Stimulated activated CD8-positive, alpha-beta memory T cell treated with anti-CD3 and anti-CD28 coated beads, Interleukin-15, amount 100 ng/mL, for 48 hours (primary cell): Measurements from ENCODE around the gene CCSER2.
"Not testable (repeated sequence)": the region's sequence is repeated elsewhere in the genome, so short reads cannot be mapped to it uniquely, and the experiment has no call there.

Source experiments
- DNase-seq, 2 donors: peaks; one replicate each; pipeline ENCODE4 v3.0.0-alpha.2; 2020; ENCODE audit warnings: low read depth in 2 of 2

The CCSER2 gene

GRCh38 chr10:84452003-84452402 is 123.6 kb downstream of the CCSER2 start:
- DNase-seq, result no peak

- DNase-seq, result no peak
Measured at GRCh38 chr10:84453303-84453702, 124.9 kb downstream of the CCSER2 start.

GRCh38 chr10:84456126-84456525 is 127.7 kb downstream of the CCSER2 start:
- DNase-seq, result no peak

GRCh38 chr10:84460520-84460919 is 132.1 kb downstream of the CCSER2 start:
- no peak for DNase-seq

GRCh38 chr10:84469470-84469869 is 141.1 kb downstream of the CCSER2 start:
- no peak for DNase-seq

- no peak for DNase-seq
Measured at GRCh38 chr10:84473136-84473535, 144.7 kb downstream of the CCSER2 start.

GRCh38 chr10:84477398-84478128 is 149.2 kb downstream of the CCSER2 start:
- no peak for DNase-seq

- DNase-seq, result no peak
Measured at GRCh38 chr10:84478151-84478550, 149.8 kb downstream of the CCSER2 start.

- no peak for DNase-seq
Measured at GRCh38 chr10:84478679-84479078, 150.3 kb downstream of the CCSER2 start.

GRCh38 chr10:84484541-84484940 is 156.2 kb downstream of the CCSER2 start:
- no peak for DNase-seq

- DNase-seq, result no peak
Measured at GRCh38 chr10:84493361-84493760, 165.0 kb downstream of the CCSER2 start.

- DNase-seq, result no peak
Measured at GRCh38 chr10:84493951-84494848, 165.8 kb downstream of the CCSER2 start.

GRCh38 chr10:84494849-84495180 is 166.4 kb downstream of the CCSER2 start:
- DNase-seq, result no peak

GRCh38 chr10:84497978-84498377 is 169.6 kb downstream of the CCSER2 start:
- DNase-seq, result no peak

- not testable (repeated sequence) for DNase-seq
Measured at GRCh38 chr10:84499039-84499438, 170.7 kb downstream of the CCSER2 start.

- DNase-seq, result no peak
Measured at GRCh38 chr10:84499846-84500245, 171.5 kb downstream of the CCSER2 start.

GRCh38 chr10:84510121-84510520 is 181.7 kb downstream of the CCSER2 start:
- DNase-seq, result no peak

- no peak for DNase-seq
Measured at GRCh38 chr10:84511106-84511505, 182.7 kb downstream of the CCSER2 start.

GRCh38 chr10:84511709-84512285 is 183.4 kb downstream of the CCSER2 start:
- DNase-seq, result no peak

- no peak for DNase-seq
Measured at GRCh38 chr10:84517554-84517953, 189.2 kb downstream of the CCSER2 start.

- no peak for DNase-seq
Measured at GRCh38 chr10:84519235-84519634, 190.8 kb downstream of the CCSER2 start.

GRCh38 chr10:84521013-84521412 is 192.6 kb downstream of the CCSER2 start:
- DNase-seq, result no peak

- DNase-seq, result no peak
Measured at GRCh38 chr10:84521468-84521867, 193.1 kb downstream of the CCSER2 start.
